ENCODE measurements around the gene RGR.
A peak's percentile ranks its signal among the peaks of the same experiment; 100 is the strongest.

Gene RGR

DNA sequence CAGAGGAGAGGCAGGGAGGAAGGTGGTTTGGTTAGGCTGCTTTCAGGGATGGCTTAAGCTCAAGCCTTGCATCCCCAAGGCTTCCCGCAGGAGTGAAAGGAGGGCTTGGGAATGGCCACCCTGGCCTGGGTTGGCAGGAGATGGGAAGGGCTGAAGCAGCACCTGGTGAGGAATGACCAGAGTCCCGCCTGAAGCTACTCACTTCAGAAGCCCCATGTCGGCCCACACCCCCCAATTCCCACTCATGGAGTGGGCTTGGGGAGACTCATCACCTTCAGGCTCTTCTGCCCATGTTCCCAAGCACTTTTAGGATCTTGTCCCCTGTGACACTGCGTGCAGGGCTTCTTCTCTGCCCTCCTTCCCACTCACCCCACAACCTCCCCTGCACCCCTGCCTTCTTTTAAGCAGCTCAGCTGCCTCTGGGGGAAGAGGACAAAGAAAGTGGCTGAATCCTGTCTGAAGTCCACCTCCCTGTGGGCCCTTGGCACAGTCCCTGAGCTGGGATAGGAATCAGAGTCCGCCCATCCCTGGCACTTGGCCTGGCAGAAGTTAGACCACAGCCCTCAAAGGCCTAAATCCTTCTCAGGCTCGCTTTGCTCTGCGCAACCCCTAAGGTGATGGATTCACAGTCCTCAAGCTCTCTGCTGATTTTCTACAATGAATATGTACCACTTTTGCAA is 16.5 kb downstream of the RGR start:
- TF ChIP-seq, protein P1, sequence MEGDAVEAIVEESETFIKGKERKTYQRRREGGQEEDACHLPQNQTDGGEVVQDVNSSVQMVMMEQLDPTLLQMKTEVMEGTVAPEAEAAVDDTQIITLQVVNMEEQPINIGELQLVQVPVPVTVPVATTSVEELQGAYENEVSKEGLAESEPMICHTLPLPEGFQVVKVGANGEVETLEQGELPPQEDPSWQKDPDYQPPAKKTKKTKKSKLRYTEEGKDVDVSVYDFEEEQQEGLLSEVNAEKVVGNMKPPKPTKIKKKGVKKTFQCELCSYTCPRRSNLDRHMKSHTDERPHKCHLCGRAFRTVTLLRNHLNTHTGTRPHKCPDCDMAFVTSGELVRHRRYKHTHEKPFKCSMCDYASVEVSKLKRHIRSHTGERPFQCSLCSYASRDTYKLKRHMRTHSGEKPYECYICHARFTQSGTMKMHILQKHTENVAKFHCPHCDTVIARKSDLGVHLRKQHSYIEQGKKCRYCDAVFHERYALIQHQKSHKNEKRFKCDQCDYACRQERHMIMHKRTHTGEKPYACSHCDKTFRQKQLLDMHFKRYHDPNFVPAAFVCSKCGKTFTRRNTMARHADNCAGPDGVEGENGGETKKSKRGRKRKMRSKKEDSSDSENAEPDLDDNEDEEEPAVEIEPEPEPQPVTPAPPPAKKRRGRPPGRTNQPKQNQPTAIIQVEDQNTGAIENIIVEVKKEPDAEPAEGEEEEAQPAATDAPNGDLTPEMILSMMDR (IDR thresholded peaks at IDR 0.05; ENCODE audit: control insufficient read depth, insufficient read depth, low read depth, low read length, missing control alignments) = no peak
- H3K4me3 ChIP-seq (ENCODE audit: control insufficient read depth, low read depth, low read length) = no peak overlapping the region
- no peak for DNase-seq (ENCODE audit: low read depth)

DNA sequence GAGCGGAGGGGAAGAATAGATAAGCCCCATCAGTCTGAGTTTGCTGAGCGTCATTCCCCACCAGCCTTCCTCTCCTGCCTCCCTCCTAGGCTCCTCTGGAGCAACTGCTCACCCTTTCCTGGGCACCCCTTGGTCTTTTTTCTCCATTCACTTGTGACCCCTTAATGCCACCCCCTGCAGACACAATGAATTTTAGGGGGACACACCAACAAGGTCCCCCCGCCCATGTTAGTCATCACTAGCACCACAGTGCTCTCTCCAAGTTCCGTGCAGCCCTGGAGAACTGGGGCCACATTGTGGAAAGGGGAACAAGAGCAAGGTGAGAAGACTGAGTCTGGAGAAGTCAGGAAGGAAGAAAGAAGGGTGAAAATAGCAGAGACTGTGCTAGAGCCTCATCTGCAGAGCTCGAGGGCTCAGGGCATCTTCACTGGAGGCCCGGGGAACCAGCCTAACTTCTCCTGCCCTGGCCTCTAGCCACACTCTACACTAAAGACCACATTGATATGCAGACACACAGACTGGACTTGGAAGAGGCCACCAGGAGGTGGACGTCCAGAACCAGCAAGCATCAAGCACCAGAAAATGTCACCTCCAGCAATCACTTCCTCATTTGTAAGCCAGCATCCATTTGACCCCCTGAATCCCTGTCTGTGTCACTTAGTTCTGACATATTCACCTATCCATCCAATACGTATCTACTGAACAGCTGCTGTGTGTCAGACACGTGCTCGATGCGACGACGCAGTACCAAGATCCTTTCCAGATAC is 17.5 kb downstream of the RGR start:
- DNase-seq (ENCODE audit: low read depth) = no peak
- H3K4me3 ChIP-seq (ENCODE audit: control insufficient read depth, low read depth, low read length) = no peak overlapping the region
- TF ChIP-seq, protein P1 (IDR thresholded peaks at IDR 0.05; ENCODE audit: control insufficient read depth, insufficient read depth, low read depth, low read length, missing control alignments) = no peak

DNA sequence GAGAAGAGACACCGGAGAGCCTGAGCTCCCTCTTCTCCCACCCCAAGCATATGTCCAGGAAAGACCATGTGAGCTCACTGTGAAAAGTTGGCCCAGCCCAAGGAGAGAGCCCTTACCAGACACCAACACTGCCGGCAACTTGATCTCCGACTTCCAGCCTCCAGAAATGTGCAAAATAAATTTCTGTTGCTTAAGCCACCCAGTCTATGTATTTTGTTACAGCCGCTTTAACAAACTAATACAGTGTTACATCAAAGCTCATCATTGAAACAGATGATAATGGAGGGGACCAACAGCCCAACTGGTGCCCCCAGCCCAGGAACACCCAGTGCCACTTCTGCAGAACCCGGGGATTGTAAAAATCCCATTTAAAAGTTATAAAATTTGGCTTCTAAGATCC is 18.9 kb downstream of the RGR start:
- no peak for DNase-seq (ENCODE audit: low read depth)
- TF ChIP-seq, protein P1 (IDR thresholded peaks at IDR 0.05; ENCODE audit: control insufficient read depth, insufficient read depth, low read depth, low read length, missing control alignments) = no peak
- no peak overlapping the region for H3K4me3 ChIP-seq (ENCODE audit: control insufficient read depth, low read depth, low read length)

DNA sequence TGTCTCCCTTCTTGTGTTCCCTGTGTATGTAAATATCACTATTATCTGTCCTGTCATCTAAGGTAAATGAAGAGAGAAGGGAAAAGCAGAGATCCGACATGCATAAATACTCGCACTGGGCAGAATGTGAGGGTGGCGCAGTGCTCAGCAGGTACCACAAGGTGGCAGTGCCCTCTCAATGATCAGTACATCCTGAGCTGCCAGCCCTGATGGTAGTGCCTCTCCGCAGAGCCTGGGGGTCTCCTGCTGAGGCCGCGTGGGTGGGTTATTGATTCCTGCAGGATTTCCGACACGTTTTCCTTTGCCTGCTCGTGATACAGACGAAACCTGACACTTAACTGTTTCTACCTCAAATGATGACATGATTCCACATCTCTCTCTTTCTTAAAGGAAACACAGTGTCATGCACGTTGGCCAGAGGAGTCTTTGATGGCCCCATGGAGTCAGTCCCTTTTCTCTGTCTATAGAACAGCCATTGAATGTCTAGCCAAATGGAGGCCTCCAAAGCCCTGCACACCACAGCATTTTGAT is 19.8 kb downstream of the RGR start:
- TF ChIP-seq, protein P1 (IDR thresholded peaks at IDR 0.05; ENCODE audit: control insufficient read depth, insufficient read depth, low read depth, low read length, missing control alignments) = peak; percentile 93
- no peak overlapping the region for H3K4me3 ChIP-seq (ENCODE audit: control insufficient read depth, low read depth, low read length)
- DNase-seq (ENCODE audit: low read depth) = peak; percentile 17

DNA sequence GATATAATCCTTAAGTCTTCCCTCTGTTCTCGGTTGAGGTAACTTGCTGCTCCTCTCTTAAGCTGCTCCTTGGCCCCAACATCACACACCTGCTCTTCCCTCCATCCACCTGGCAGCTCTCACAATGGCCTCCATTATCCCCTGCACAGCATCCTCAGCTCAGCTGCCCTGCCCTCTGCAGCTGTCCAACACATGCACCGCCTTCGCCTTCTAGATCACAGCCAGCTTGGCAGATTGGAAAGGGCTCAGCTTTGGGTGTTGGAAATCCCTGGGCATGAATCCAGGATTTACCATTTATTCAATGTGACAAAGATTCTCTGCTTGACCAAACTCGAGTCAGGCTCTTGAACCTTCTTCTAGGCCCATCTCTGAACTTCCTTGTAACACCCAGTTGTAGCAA is 20.6 kb downstream of the RGR start:
- no peak for DNase-seq (ENCODE audit: low read depth)
- no peak overlapping the region for H3K4me3 ChIP-seq (ENCODE audit: control insufficient read depth, low read depth, low read length)
- TF ChIP-seq, protein P1 (IDR thresholded peaks at IDR 0.05; ENCODE audit: control insufficient read depth, insufficient read depth, low read depth, low read length, missing control alignments) = no peak

DNA sequence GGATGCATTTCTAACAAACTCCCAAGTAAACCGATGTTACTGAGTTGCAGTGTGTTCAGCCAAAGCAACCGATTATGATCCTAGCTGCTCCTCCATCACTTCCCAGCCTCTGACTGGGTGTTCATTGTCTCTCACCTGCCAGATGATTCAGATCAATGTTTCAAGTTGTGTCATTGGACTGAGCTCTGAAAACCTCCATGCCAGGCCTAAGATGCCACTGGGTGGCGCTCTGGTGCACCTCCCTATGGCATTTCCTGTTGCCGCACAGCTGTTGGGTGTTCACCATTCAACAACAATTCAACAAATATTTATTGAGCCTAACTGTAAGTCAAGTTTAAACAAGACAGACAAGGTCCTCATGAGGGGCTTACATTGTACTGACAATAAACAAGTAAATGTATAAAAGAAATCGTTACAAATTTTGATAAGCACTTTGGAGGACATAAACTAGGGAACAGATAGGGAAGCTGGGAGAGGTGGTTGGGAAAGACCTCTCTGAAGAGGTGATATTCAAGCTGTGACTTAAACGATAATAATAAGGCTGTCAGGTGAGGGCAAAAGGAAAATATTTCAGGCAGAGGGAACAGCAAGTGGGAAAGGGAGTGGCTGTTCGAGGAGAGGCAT is 22.8 kb downstream of the RGR start:
- DNase-seq (ENCODE audit: low read depth) = peak; percentile 11
- TF ChIP-seq, protein P1 (IDR thresholded peaks at IDR 0.05; ENCODE audit: control insufficient read depth, insufficient read depth, low read depth, low read length, missing control alignments) = peak; percentile 79
- H3K4me3 ChIP-seq (ENCODE audit: control insufficient read depth, low read depth, low read length) = no peak overlapping the region
